Stimulated activated CD4-positive, alpha-beta T cell treated with anti-CD3 and anti-CD28 coated beads, Interleukin-15, amount 100 ng/mL, for 1 hour (primary cell): ENCODE data around the gene DHX36.

Experiments
- DNase-seq, 2 donors: peaks; one replicate each; pipeline ENCODE4 v3.0.0-alpha.2; 2020; ENCODE audit warnings: low read depth in 1 of 2, low spot score in 1 of 2

The DHX36 gene, protein sequence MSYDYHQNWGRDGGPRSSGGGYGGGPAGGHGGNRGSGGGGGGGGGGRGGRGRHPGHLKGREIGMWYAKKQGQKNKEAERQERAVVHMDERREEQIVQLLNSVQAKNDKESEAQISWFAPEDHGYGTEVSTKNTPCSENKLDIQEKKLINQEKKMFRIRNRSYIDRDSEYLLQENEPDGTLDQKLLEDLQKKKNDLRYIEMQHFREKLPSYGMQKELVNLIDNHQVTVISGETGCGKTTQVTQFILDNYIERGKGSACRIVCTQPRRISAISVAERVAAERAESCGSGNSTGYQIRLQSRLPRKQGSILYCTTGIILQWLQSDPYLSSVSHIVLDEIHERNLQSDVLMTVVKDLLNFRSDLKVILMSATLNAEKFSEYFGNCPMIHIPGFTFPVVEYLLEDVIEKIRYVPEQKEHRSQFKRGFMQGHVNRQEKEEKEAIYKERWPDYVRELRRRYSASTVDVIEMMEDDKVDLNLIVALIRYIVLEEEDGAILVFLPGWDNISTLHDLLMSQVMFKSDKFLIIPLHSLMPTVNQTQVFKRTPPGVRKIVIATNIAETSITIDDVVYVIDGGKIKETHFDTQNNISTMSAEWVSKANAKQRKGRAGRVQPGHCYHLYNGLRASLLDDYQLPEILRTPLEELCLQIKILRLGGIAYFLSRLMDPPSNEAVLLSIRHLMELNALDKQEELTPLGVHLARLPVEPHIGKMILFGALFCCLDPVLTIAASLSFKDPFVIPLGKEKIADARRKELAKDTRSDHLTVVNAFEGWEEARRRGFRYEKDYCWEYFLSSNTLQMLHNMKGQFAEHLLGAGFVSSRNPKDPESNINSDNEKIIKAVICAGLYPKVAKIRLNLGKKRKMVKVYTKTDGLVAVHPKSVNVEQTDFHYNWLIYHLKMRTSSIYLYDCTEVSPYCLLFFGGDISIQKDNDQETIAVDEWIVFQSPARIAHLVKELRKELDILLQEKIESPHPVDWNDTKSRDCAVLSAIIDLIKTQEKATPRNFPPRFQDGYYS

DNA sequence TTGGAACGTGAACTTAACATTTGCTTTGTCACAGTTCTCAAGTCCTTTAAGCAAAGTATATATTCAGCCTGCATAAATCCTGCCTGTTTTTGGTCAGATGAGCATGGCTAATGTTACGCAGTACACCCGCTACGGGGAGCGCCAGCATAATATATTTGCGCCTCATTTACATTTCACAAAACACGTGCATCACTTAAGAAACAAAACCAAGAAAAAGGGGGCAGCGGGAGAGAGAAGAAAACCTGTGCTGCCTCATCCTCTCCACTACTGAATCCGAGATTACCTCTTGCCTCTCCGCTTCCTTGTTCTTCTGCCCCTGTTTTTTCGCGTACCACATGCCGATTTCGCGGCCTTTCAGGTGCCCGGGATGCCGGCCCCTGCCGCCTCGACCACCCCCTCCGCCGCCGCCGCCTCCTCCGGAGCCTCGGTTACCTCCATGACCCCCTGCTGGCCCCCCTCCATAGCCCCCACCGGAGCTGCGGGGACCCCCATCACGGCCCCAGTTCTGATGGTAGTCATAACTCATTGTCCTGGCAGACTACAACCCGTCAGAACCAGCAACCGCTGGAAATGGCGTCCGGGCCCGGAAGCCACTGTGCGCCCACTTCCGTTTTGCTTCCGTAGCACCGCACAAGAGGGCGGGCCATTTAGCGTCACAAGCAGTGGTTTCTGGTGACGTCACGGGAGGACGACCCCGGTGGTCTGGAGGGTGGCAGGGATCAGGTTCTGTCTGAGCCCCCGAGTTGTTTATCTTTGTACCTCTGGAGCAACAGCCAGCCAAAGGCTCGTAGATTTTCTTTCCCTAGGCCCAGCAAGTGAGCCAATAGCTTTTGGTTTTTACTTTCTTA, at the start of gene DHX36:
Gene DHX36 (minus strand): TSS at position 597 of the 848 bp plus-strand sequence. CDS start 71 bp downstream, at position 526.
- peak; percentile 72 to 76 for DNase-seq

DNA sequence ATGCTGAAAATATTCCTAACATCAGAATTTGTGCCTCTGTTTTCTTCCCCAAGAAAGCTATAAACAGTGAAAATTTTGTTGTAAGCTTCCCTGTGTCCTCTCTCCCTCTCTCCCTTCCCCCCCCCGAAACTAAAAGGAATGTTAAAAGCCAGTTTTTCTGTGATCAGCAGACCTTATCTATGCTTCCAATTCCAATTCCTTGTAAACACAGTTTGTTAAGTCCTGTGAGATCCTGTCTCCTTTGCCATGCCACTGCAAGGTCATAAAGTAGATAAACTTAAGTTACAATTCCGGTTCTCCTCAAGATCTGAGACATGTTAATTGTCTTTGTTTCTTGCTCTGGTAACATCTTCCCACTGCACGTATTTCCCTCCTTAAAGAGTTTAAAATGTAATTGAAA, 42.9 kb upstream of the DHX36 start:
- DNase-seq: no peak

DNA sequence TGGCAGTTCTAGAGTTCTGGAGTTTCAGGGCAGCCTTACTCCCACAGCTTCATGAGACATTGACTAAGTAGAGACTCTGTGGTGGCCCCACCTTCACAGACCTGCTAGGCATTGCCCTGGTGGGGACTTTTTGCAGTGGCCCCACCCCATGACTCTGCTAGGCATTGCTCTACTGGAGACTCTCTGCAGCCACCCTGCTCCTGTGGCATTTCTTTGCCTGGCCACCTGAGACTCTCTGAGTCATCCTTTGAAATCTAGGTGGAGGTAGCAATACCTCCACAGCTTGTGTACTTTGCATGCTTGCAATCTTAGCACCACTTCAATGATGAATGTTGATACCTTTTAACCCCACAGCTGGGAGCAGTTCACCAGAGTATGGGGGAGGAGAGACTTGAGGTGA, 40.6 kb upstream of the DHX36 start:
- no peak for DNase-seq

DNA sequence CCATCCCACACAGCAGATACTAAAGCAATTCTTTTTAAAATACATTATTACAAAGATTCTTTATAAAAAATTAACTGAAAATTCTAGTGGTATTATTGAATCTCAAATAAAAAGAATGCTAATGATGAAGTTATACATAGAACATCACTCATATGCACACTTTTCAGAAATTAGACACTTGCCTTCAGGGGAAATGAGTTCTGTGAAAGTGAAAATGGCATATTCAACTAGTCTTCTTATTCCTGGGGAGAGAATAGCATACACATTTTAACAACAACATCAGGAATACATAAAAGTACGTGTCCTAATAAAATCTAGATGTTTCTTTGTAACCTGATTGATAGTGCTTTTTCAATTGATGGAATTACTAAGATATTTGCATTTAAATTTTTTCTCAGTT, 36.8 kb upstream of the DHX36 start:
- DNase-seq: no peak

DNA sequence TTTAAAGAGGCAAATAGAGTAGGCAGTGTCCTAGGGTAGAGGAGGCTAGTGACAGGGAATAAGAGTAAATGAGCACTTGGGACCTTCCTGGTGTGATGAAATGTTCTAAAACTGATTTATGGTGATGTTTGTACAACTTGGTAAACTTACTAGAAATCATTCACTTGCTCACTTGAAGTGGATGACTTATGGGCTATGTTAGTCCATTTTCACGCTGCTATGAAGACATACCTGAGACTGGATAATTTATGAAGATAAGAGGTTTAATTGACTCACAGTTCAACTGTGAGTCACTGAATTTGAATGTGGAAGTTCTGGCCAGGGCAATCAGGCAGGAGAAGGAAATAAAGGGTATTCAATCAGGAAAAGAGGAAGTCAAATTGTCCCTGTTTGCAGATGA, 31.7 kb upstream of the DHX36 start:
- DNase-seq: no peak

DNA sequence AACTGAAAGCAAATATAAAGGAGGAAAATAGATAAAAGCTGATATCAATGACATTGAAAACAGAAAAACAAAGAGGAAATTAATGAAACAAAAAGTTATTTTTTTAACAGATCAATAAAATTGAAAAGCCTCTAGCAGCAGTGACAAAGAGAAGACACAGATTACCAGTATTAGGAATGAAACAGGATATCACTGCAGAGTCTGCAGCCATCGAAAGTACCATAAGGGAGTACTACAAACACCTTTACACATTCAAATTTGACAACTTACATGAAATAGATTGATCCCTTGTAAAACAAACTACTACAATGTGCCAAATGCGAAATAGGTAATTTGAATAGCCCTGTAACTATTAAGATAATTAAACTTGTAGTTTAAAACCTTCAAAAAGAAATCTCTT, 24.9 kb upstream of the DHX36 start:
- DNase-seq: no peak

DNA sequence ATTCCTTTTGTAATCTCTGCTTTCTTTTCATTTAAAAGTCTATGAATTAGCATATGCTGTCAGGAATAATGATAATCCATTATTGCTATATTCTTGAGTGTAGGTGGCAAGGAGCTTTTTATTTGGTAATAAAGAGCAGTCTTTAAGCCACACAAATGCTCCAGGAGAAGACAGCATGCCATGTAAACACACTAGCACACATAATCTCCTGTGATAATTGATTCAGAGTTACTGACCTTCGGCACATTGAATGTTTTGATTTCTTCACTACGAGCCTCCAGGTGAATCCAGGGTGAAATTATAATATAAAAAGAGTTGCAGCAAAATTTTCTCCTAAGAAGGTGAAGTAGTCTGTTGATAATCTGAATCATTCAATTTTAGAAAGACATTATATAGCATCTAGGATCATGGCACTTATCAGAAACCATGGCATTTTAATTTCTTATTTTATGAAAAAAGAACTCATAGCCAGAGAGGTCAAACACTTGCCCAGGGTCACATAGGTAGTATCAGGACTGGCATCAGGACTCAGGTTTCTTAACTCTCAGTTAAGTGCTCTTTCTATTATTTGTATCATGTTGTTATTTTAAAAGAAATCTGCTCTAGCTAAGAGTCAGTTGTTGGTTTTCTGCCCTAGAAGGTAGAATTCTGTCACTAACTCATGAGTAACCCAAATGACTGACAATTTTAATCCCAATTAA, 21.3 kb upstream of the DHX36 start:
- DNase-seq: no peak

DNA sequence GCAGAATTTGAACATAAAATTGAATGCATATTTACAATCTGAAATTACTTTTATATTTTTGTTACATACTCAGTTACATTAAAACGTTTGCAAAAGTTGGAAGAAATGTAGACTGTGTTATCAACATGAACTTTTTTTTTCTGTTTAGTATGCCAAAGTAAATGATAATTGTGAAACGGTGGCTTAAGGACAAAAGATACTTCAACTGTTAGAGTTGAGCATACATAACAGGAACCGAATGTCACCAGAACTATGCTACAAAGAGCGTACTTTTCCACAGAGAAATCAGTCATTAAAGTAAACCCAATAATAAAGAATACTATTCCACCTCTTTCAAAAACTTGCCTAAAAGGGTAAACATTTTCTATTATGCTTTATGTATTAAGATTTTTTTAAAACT, 14.3 kb upstream of the DHX36 start:
- no peak for DNase-seq

DNA sequence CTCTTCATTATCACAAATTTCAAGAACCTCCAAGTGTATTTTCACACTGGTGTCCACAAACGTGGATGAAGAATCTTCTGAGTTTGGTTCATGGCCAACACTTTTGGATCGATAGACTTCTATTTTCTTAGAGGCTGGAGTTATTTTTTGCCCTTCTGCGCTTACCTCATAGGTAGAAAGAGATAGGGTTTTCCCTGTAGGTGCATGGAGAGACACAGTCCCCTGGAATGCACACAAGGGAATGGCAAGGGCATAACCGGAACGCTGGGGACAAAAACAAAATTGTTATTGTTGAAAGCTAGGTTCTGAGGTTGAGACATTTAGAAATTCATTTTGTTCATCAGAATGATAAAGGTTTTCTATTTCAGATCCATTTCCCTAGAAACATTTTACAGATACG, 13.7 kb upstream of the DHX36 start:
- DNase-seq: no peak

DNA sequence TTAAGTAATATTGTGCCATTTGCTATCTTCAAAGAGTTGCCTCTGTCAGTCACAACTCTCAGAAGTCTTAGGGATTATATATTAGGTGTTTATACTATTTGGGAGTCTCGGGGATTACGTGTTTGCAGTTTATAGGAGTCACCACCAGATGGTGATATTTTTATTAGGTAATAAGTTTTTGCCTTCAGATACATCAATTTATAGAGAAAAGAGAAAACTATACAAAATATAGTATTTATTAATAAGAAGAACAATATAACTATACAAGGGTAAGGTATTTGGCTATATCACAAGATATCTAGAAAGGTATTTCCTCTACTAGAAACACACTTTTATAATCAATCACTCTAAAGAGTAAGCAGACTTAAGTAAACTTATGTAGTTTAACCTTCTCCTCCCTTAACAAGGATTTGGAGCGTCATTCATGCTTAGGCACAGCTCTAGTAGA, 10.7 kb upstream of the DHX36 start:
- no peak for DNase-seq

DNA sequence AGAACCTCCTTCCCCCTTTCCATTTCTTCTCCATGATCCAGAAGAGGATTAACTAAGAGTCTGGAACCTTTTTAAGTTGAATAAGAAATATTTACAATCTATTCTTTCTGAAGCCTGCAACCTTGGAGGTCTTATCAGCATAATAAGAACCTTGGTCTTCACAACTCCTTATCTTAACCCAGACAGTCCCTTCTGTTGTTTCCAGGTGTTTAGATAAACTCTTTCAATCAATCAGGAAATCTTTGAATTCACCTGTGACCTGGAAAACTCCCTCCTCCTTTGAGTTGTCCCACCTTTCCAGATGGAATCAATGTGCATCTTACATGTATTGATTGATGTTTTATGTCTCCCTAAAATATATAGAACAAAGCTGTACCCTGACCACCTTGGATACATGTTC, 3.6 kb upstream of the DHX36 start:
- no peak for DNase-seq

DNA sequence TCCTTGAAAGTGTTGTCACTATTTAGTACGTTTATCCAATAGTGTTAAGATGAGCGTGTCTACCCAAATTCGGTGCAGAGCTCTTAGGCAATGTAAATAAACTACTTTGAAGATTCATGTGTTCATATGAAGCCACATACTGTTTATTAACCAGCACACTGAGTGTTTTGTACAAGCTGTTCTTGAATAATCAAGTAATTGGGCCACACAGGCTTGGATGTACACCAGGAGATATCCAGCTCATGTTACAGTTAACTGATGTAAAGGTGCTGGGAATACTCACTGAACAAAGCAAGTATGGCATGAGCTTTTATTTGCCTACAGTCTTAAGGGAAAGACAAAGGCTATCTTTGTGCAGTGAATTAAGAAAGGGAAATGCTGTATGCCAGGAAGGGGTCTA, 632 bp upstream of the DHX36 start:
- DNase-seq: no peak

GRCh38 chr3:154316974-154317767, 7.1 kb downstream of the DHX36 start:
- DNase-seq: no peak

DNA sequence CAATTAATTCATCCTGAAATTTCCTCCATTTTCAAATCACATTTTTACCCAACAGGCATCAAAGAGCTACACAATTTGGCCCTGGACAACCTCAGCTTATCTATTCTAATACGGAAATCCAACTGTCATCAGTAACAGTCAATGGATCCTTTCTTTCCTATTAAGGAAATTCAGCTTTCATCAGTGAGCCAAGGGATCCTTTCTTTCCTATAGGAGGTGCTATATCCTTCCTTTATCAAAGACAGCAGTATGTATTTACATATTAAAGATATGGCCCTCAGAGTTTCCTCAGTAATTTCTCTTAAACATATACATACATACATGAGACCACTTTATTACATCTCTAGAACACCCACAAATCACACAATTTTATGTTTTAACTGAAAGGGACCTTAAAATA, 10.1 kb downstream of the DHX36 start:
- DNase-seq: no peak

DNA sequence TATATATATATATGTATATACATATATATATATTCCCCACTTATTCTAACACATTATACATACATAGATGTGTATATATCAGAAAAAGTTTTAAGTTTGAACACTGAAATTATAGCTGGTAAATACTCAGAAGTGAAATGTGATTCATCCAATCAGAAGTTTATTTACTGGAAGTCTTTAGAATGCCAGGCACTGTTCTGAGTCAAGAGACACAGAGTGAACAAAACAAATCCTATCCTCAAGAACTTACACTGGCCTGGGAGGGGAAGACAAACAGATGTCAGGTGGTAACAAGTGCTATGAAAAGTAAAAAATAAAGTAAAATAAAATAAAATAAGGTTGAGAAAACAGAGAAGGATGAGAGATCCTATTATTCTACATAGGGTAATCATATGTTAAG, 13.4 kb downstream of the DHX36 start:
- DNase-seq: no peak

DNA sequence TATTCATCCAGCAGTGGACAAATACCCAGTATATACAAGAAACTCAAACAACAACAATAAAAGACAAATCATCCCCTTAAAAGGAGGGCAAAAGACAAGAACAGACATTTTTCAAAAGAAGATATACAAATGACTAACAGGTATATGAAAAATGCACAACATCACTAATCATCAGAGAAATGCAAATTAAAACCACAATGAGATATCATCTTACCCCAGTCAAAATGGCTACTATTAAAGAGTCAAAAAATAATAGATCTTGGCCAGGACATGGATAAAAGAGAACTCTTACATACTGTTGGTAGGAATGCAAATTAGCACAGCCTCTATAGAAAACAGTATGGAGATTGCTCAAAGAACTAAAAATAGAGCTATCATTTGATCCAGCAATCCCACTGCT, 16.9 kb downstream of the DHX36 start:
- no peak for DNase-seq

DNA sequence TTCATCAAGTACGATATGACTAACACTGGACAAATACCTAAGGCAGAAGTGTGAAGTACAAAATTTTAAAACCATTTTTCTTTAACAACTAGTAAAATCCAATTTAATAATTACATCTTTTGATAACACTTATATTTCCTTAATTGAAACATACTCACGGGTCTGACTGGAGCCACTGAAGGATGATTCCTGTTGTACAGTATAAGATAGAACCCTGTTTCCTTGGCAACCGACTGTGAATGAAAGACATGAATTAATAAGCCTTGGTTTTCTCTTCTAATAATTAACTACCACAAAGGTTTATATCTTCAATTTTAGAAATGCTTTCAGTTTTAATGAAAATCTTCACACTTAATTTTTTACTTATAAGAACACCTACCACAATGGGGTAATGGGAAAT, 19.4 kb downstream of the DHX36 start:
- DNase-seq: no peak

DNA sequence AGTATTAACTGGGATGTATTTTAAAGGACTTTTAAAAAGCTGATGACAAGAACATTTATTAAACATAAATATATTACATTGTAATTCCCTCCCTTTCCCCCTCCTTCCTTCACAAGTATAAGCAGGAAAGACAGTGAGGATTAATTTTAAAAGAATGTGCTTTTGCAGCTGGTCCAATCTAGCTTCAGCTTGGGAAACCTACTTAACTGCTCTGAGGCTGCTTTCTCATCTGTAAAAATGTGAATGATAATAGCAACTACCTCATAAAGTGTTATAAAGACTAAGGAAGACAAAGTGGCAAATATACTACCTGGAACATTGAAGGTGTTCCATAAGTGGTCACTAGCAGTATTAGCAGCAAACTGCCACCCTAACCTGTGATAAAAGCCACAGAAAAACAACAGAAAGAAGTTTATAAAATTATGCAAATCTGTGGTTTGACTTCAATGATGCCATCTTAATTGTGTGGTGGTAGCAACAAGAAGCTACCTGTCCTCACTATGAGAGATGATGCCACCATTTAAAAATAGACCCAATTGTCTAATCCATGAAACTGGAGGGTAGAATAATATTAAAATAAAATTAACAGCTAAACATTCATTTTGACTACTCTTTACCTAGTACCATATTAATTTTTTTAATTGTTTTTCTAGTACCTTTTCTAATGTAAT, 20.0 kb downstream of the DHX36 start:
- DNase-seq: no peak

DNA sequence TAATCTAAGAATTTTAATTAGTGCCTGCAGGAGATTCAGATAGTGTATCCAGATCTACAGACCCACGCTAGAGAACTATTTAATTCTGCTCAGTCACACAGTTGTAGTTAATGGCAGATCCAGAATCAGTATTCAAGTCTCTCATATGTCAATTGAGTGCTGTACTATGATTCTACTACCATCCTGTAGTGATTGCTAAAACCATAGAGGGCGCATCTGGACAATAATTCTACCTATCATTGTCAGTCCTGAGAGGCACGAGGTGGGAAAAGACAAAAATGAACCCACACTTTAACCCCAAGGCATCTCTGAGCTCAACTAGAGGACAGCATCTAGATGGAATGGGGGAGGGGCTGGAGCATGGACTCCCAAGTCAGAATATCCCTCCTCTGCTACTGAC, 22.7 kb downstream of the DHX36 start:
- DNase-seq: no peak
